SK-N-SH treated with all-trans-retinoic acid at 6 μM for 48 hours (cell line): ENCODE measurements around the gene DCHS2.

Source experiments
- ATAC-seq: fragments of 200-7000 bp; cut with Tn5 transposase; 3 replicates; pipeline ENCODE4 v1.9.1; 2020; ENCODE audit warnings: mild to moderate bottlenecking, moderate library complexity
- ARNTL ChIP-seq: fragments of 450-650 bp; formaldehyde crosslinking; IDR thresholded peaks from 2 replicates; pipeline ENCODE4 v1.5.0; 2020; ENCODE audit warnings: low read depth, mild to moderate bottlenecking, moderate library complexity, borderline replicate concordance
- BACH2 ChIP-seq: fragments of 250-450 bp; sonication (Bioruptor Pico); IDR thresholded peaks from 2 replicates; pipeline ENCODE4 v1.9.0; 2021; ENCODE audit warnings: mild to moderate bottlenecking, borderline replicate concordance
- CREB5 ChIP-seq: fragments of 250-450 bp; sonication (Bioruptor Pico); IDR thresholded peaks from 2 replicates; pipeline ENCODE4 v1.5.1; 2020; ENCODE audit warnings: low read depth, mild to moderate bottlenecking, moderate library complexity
- CSDC2 ChIP-seq: fragments of 250-450 bp; sonication (Bioruptor Pico); IDR thresholded peaks from 2 replicates; pipeline ENCODE4 v1.5.0; 2020; ENCODE audit warnings: mild to moderate bottlenecking, moderate library complexity
- CSRNP3 ChIP-seq: fragments of 250-450 bp; sonication (Bioruptor Pico); IDR thresholded peaks from 2 replicates; pipeline ENCODE4 v1.5.1; 2021; ENCODE audit warnings: mild to moderate bottlenecking, moderate library complexity
- ESRRG ChIP-seq: fragments of 250-450 bp; sonication (Bioruptor Pico); IDR thresholded peaks from 2 replicates; pipeline ENCODE4 v1.6.1; 2021; ENCODE audit warnings: mild to moderate bottlenecking
- GLIS3 ChIP-seq: fragments of 250-450 bp; sonication (Bioruptor Pico); IDR thresholded peaks from 2 replicates; pipeline ENCODE4 v1.5.0; 2020; ENCODE audit warnings: mild to moderate bottlenecking, moderate library complexity
- ISL1 ChIP-seq: fragments of 250-450 bp; sonication (Bioruptor Pico); IDR thresholded peaks from 2 replicates; pipeline ENCODE4 v2.1.2; 2022; ENCODE audit warnings: mild to moderate bottlenecking, moderate library complexity
- OSR1 ChIP-seq: fragments of 250-450 bp; sonication (Bioruptor Pico); IDR thresholded peaks from 2 replicates; pipeline ENCODE4 v1.8.0; 2022; ENCODE audit warnings: moderate library complexity, mild to moderate bottlenecking, inconsistent platforms
- PATZ1 ChIP-seq: fragments of 250-450 bp; sonication (Bioruptor Pico); IDR thresholded peaks from 2 replicates; pipeline ENCODE4 v1.8.0; 2020; ENCODE audit warnings: mild to moderate bottlenecking, moderate library complexity, borderline replicate concordance
- POU6F1 ChIP-seq: fragments of 250-450 bp; sonication (Bioruptor Pico); IDR thresholded peaks from 2 replicates; pipeline ENCODE4 v1.8.0; 2021; ENCODE audit warnings: low read depth, mild to moderate bottlenecking, moderate library complexity, borderline replicate concordance
- PPARA ChIP-seq: fragments of 250-450 bp; sonication (Bioruptor Pico); IDR thresholded peaks from 2 replicates; pipeline ENCODE4 v1.5.0; 2020; ENCODE audit warnings: mild to moderate bottlenecking, borderline replicate concordance
- SNAI2 ChIP-seq: fragments of 250-450 bp; sonication (Bioruptor Pico); IDR thresholded peaks from 2 replicates; pipeline ENCODE4 v1.5.0; 2020; ENCODE audit warnings: mild to moderate bottlenecking, moderate library complexity
- TCF4 ChIP-seq: fragments of 250-450 bp; sonication (Bioruptor Pico); IDR thresholded peaks from 2 replicates; pipeline ENCODE4 v1.8.0; 2021; ENCODE audit warnings: mild to moderate bottlenecking, moderate library complexity, borderline replicate concordance
- TOX ChIP-seq: fragments of 250-450 bp; sonication (Bioruptor Pico); IDR thresholded peaks from 2 replicates; pipeline ENCODE4 v1.8.0; 2021; ENCODE audit warnings: mild to moderate bottlenecking, moderate library complexity, borderline replicate concordance
- ZC3H10 ChIP-seq: fragments of 250-450 bp; sonication (Bioruptor Pico); IDR thresholded peaks from 2 replicates; pipeline ENCODE4 v1.5.1; 2021; ENCODE audit warnings: mild to moderate bottlenecking, moderate library complexity
- ZFP3 ChIP-seq: fragments of 250-450 bp; sonication (Bioruptor Pico); IDR thresholded peaks from 2 replicates; pipeline ENCODE4 v1.5.0; 2020; ENCODE audit warnings: mild to moderate bottlenecking, moderate library complexity
- ZFP30 ChIP-seq: fragments of 450-650 bp; formaldehyde crosslinking; IDR thresholded peaks from 2 replicates; pipeline ENCODE4 v1.5.0; 2022; ENCODE audit warnings: mild to moderate bottlenecking, moderate library complexity
- ZNF565 ChIP-seq: fragments of 450-650 bp; formaldehyde crosslinking; conservative IDR thresholded peaks from 2 replicates; pipeline ENCODE4 v1.5.0; 2020; ENCODE audit warnings: low read depth, mild to moderate bottlenecking, moderate library complexity
- ZNF70 ChIP-seq: fragments of 450-650 bp; formaldehyde crosslinking; IDR thresholded peaks from 2 replicates; pipeline ENCODE4 v1.5.0; 2020; ENCODE audit warnings: mild to moderate bottlenecking, moderate library complexity
- ZNF8 ChIP-seq: fragments of 450-650 bp; formaldehyde crosslinking; IDR thresholded peaks from 2 replicates; pipeline ENCODE4 v1.5.0; 2020; ENCODE audit warnings: mild to moderate bottlenecking, moderate library complexity
- TF ChIP-seq, protein P1 (sequence below): fragments of 250-450 bp; sonication (Bioruptor Pico); IDR thresholded peaks from 2 replicates; pipeline ENCODE4 v1.5.0; 2020; ENCODE audit warnings: mild to moderate bottlenecking, moderate library complexity

The DCHS2 gene

DNA sequence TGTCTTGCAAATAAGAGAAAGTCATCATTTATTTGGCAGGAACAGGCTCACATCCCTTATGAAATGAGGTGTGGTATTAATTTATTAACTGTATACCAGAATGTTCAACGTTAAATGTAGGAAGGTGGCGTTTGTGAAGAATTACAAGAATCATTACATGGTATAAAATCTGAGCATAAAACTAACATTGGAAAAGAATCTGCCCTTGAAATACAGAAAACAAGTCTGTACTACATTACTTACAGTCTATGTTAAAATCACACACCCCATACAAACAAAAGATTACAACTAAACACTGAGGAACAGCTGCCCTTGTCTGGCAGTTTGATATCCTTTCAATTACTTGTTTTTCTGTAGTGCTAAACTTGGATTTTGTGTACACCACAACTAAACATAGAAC lies 131.1 kb downstream of the DCHS2 start (continued):
- no peak for TF ChIP-seq CSRNP3 (CRISPR knock-in tag)
- no peak for TF ChIP-seq BACH2 (CRISPR knock-in tag)
- no peak for TF ChIP-seq CREB5 (CRISPR knock-in tag)
- TF ChIP-seq ZNF70 (CRISPR knock-in tag): no peak
- TF ChIP-seq TOX (CRISPR knock-in tag): no peak

- TF ChIP-seq, protein P1, sequence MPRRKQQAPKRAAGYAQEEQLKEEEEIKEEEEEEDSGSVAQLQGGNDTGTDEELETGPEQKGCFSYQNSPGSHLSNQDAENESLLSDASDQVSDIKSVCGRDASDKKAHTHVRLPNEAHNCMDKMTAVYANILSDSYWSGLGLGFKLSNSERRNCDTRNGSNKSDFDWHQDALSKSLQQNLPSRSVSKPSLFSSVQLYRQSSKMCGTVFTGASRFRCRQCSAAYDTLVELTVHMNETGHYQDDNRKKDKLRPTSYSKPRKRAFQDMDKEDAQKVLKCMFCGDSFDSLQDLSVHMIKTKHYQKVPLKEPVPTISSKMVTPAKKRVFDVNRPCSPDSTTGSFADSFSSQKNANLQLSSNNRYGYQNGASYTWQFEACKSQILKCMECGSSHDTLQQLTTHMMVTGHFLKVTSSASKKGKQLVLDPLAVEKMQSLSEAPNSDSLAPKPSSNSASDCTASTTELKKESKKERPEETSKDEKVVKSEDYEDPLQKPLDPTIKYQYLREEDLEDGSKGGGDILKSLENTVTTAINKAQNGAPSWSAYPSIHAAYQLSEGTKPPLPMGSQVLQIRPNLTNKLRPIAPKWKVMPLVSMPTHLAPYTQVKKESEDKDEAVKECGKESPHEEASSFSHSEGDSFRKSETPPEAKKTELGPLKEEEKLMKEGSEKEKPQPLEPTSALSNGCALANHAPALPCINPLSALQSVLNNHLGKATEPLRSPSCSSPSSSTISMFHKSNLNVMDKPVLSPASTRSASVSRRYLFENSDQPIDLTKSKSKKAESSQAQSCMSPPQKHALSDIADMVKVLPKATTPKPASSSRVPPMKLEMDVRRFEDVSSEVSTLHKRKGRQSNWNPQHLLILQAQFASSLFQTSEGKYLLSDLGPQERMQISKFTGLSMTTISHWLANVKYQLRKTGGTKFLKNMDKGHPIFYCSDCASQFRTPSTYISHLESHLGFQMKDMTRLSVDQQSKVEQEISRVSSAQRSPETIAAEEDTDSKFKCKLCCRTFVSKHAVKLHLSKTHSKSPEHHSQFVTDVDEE (CRISPR knock-in tag): no peak
- TF ChIP-seq ISL1 (no peak), PATZ1 (CRISPR knock-in tag) (no peak), PPARA (CRISPR knock-in tag) (no peak), ZFP30 (no peak), SNAI2 (CRISPR knock-in tag) (no peak), OSR1 (CRISPR knock-in tag) (no peak), GLIS3 (CRISPR knock-in tag) (no peak)
- TF ChIP-seq, all 23 proteins: peak for 0
- ATAC-seq: no peak
Observed at GRCh38 chr4:154354883-154355282, 136.7 kb downstream of the DCHS2 start.

- TF ChIP-seq CSDC2 (CRISPR knock-in tag): no peak
- TF ChIP-seq ZFP3 (CRISPR knock-in tag): no peak
- no peak for TF ChIP-seq ZFP30
- no peak for TF ChIP-seq PPARA (CRISPR knock-in tag)
- TF ChIP-seq TOX (CRISPR knock-in tag): no peak
- TF ChIP-seq ZNF565 (CRISPR knock-in tag): no peak
- TF ChIP-seq ISL1: no peak
- TF ChIP-seq, protein P1 (CRISPR knock-in tag): no peak
- TF ChIP-seq ARNTL: no peak
- TF ChIP-seq BACH2 (CRISPR knock-in tag): no peak
- no peak for TF ChIP-seq POU6F1
- TF ChIP-seq OSR1 (CRISPR knock-in tag): no peak
- TF ChIP-seq SNAI2 (CRISPR knock-in tag): no peak
- no peak for TF ChIP-seq ZC3H10 (CRISPR knock-in tag)
- TF ChIP-seq PATZ1 (CRISPR knock-in tag): no peak
- TF ChIP-seq TCF4 (CRISPR knock-in tag): no peak
- no peak for TF ChIP-seq ZNF8
- TF ChIP-seq ESRRG (CRISPR knock-in tag): no peak
- no peak for TF ChIP-seq GLIS3 (CRISPR knock-in tag)
- ATAC-seq: peak; percentile 73
Observed at GRCh38 chr4:154349829-154350228, 141.8 kb downstream of the DCHS2 start.
